ENCODE data around the gene WBP2NL. TPM values are rescaled to one million over a fixed set of nuclear protein-coding genes. Genes with fewer than 3 reads are reported as not detected.

The WBP2NL gene
- total RNA-seq, 1 donor from 2014 or later = not detected

DNA sequence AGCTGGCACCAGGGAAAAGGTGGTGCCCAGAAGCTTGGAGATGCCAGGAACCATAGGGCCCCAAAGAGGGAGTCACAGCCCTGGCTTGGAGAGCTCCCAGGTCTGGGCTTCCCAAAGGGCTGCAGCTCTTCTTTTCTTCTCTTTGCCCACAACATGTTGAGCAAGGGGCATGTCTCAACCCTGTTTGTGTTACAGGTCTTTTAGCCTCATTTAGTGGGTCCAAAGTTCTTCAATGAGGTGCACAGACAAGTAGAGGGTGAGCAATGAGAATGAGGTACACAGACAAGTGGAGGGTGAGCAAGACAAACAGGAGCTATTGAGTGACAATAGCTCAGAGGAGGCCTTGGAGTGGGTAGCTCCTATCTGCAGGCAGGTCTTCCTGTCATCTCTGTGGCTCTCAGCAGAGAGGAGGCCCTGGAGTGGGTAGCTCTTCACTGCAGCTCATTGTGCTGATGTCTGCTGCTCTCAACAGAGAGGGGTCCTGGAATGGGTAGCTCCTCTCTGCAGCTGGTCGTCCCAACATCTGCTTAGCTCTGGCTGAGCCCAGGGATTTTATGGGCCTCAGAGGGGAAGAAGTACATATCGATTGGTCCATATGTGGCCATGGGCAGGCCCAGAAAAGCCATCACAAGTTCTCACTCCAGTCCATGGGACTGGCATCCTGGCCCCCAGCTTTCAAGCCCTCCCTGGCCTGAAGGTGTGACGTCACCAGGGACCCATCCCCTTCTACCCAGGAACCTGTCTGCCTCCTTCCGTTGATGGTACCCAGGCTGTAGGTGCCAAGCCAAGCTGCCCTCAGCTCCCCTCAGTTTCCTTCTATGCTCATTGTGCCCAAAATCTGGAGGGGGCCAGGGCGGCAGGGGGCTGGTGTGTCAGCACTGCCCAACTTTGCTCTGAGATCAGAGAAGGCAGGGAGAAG is 34.9 kb downstream of the WBP2NL start:
- Histone ChIP-seq H3F3A (ENCODE audit: low read depth) (no peaks in the 10 kb centered on the region), H3K9ac (no peak overlapping the region), H3K27ac (no peak overlapping the region), H3K36me3 (no peaks in the 10 kb centered on the region), H4K20me1 (ENCODE audit: low read depth) (no peaks in the 10 kb centered on the region), H3K27me3 (no peaks in the 10 kb centered on the region), H3K4me2 (no peak overlapping the region), H3K4me3 (no peak overlapping the region), H3K4me1 (no peaks in the 10 kb centered on the region), H3K9me3 (ENCODE audit: low read depth) (no peaks in the 10 kb centered on the region), H2AFZ (replicated peaks) (no peak overlapping the region), H3K79me2 (ENCODE audit: low read depth) (no peaks in the 10 kb centered on the region)
- H3K36me3 Mint-ChIP-seq = no peaks in the 10 kb centered on the region
- no peak for DNase-seq (ENCODE audit: low spot score)
- H3K27me3 Mint-ChIP-seq (ENCODE audit: insufficient read depth, low read depth) = peaks cover 3% of the 10 kb centered on the region
- H3K9me3 Mint-ChIP-seq = peaks cover 14% of the 10 kb centered on the region
- TF ChIP-seq, protein P1, sequence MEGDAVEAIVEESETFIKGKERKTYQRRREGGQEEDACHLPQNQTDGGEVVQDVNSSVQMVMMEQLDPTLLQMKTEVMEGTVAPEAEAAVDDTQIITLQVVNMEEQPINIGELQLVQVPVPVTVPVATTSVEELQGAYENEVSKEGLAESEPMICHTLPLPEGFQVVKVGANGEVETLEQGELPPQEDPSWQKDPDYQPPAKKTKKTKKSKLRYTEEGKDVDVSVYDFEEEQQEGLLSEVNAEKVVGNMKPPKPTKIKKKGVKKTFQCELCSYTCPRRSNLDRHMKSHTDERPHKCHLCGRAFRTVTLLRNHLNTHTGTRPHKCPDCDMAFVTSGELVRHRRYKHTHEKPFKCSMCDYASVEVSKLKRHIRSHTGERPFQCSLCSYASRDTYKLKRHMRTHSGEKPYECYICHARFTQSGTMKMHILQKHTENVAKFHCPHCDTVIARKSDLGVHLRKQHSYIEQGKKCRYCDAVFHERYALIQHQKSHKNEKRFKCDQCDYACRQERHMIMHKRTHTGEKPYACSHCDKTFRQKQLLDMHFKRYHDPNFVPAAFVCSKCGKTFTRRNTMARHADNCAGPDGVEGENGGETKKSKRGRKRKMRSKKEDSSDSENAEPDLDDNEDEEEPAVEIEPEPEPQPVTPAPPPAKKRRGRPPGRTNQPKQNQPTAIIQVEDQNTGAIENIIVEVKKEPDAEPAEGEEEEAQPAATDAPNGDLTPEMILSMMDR (IDR thresholded peaks at IDR 0.05) = no peak
- TF ChIP-seq EZH2 (IDR thresholded peaks at IDR 0.05) (no peak), EZH2phosphoT487 (IDR thresholded peaks at IDR 0.05) (no peak)
- no peaks in the 10 kb centered on the region for H3K4me1 Mint-ChIP-seq
- no peak overlapping the region for H3K27ac Mint-ChIP-seq
- H3K4me3 Mint-ChIP-seq = no peak overlapping the region

DNA sequence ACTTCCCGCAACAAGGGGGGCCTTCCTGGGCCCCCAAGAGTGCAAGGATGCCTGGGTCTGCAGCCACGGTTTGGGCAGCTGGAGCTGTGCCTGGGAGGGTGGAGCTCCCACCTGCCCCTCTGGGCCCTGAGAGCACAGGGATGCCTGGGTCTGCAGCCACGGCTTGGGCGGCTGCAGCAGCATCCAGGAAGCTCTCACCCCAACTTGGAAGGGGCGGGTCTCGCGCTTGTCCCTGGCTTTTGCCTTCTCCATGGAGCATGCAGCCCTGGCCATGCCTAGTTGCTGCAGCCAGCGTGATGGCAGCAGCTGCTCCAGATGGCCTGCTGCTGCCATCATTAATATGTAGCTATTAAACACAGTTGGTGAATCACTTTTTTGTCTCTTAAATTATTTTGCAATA is 36.7 kb downstream of the WBP2NL start:
- no peak for TF ChIP-seq EZH2 (IDR thresholded peaks at IDR 0.05)
- TF ChIP-seq EZH2phosphoT487 (IDR thresholded peaks at IDR 0.05) = no peak
- TF ChIP-seq, protein P1 (IDR thresholded peaks at IDR 0.05) = no peak
- Histone ChIP-seq H3K4me2 (no peak overlapping the region), H3K9me3 (ENCODE audit: low read depth) (no peaks in the 10 kb centered on the region), H3K4me3 (no peak overlapping the region), H4K20me1 (ENCODE audit: low read depth) (no peaks in the 10 kb centered on the region), H3K79me2 (ENCODE audit: low read depth) (no peaks in the 10 kb centered on the region), H3F3A (ENCODE audit: low read depth) (no peaks in the 10 kb centered on the region), H3K36me3 (no peaks in the 10 kb centered on the region), H3K27me3 (no peaks in the 10 kb centered on the region), H3K27ac (no peak overlapping the region), H3K4me1 (no peaks in the 10 kb centered on the region), H2AFZ (replicated peaks) (no peak overlapping the region), H3K9ac (no peak overlapping the region)
- H3K4me1 Mint-ChIP-seq = no peaks in the 10 kb centered on the region
- DNase-seq (ENCODE audit: low spot score) = no peak
- no peaks in the 10 kb centered on the region for H3K36me3 Mint-ChIP-seq
- peaks cover 3% of the 10 kb centered on the region for H3K27me3 Mint-ChIP-seq (ENCODE audit: insufficient read depth, low read depth)
- no peak overlapping the region for H3K4me3 Mint-ChIP-seq
- no peak overlapping the region for H3K27ac Mint-ChIP-seq
- H3K9me3 Mint-ChIP-seq = peaks cover 19% of the 10 kb centered on the region

DNA sequence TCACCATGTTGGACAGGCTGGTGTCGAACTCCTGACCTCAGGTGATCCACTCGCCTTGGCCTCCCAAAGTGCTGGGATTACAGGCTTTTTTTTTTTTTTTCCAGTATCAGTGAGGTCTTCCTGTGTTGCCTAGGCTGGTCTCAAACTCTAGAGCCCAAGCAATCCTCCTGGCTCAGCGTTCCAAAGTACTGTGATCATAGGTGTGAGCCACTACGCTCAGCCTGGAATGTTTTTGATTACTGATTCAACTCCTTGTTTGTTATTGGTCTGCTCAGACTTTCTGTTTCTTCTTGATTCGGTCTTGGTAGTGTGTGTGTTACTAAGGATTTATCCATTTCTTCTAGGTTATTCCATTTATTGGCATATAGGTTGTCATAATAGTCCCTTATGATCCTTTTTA is 40.7 kb downstream of the WBP2NL start:
- Histone ChIP-seq H3F3A (ENCODE audit: low read depth) (no peaks in the 10 kb centered on the region), H3K27me3 (no peaks in the 10 kb centered on the region), H3K4me2 (no peak overlapping the region), H4K20me1 (ENCODE audit: low read depth) (no peaks in the 10 kb centered on the region), H3K4me3 (no peak overlapping the region), H3K4me1 (no peaks in the 10 kb centered on the region), H2AFZ (replicated peaks) (no peak overlapping the region), H3K9me3 (ENCODE audit: low read depth) (no peaks in the 10 kb centered on the region), H3K36me3 (no peaks in the 10 kb centered on the region), H3K9ac (no peak overlapping the region), H3K27ac (no peak overlapping the region), H3K79me2 (ENCODE audit: low read depth) (no peaks in the 10 kb centered on the region)
- TF ChIP-seq, protein P1 (IDR thresholded peaks at IDR 0.05) = no peak
- peaks cover 26% of the 10 kb centered on the region for H3K9me3 Mint-ChIP-seq
- no peaks in the 10 kb centered on the region for H3K4me1 Mint-ChIP-seq
- peaks cover 5% of the 10 kb centered on the region for H3K27me3 Mint-ChIP-seq (ENCODE audit: insufficient read depth, low read depth)
- no peak overlapping the region for H3K4me3 Mint-ChIP-seq
- no peak overlapping the region for H3K27ac Mint-ChIP-seq
- no peak for DNase-seq (ENCODE audit: low spot score)
- peaks cover 5% of the 10 kb centered on the region for H3K36me3 Mint-ChIP-seq

Measured in neural progenitor cell (in vitro differentiated cells).